Endometrium (tissue), 2 donors: ENCODE results near the gene TP63.

Experiments used
- FAIRE-seq: peaks from 2 replicates; lab custom pipeline; 2012; peaks lifted over from hg19 to GRCh38; lab: Jason Lieb, UNC
- donor health status: control.
- donor health status: control.

TP63 gene

GRCh38 chr3:189780546-189781270 is 149.5 kb downstream of the TP63 start:
- FAIRE-seq = no peak

- FAIRE-seq = no peak
Measured at GRCh38 chr3:189781415-189781814, 150.2 kb downstream of the TP63 start.

GRCh38 chr3:189786479-189787064 is 155.4 kb downstream of the TP63 start:
- FAIRE-seq = no peak

DNA sequence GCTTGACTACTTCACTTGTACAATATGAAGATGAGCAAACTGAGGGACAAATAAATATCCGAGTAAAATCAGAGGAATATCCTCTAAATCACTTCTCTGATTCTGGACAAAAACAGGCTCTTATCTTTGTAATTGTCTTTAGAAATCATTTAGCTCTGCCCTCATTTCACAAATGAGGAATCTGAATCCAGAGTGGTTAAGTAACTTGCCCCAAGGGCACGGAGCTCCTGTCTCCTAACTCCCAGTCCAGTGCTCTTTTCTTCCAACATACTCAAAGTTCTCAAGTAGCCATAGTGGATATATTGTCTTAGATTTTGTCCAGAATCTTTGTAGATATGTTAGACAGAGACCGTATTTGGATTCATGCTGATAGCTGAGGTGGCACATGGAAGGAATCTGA is 156.0 kb downstream of the TP63 start:
- FAIRE-seq = no peak

DNA sequence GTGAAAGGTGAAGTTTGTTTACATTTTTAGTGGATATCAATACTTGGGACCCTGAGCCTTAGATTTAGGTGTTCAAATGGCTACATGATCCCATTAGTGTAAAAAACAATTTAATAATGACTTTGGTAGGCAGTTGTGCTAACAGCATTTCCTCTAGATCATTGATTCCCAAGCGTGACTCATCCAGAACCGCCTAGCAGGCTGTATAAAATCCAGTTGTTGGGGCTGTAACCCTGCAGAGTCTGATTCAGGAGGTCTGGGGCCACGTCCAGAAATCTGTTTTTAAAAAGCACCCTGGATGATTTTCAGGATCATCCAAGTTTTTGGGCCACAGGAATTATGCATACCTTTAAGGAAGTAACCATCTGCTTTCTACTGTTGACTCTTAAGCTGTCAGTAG is 156.4 kb downstream of the TP63 start:
- FAIRE-seq = no peak

DNA sequence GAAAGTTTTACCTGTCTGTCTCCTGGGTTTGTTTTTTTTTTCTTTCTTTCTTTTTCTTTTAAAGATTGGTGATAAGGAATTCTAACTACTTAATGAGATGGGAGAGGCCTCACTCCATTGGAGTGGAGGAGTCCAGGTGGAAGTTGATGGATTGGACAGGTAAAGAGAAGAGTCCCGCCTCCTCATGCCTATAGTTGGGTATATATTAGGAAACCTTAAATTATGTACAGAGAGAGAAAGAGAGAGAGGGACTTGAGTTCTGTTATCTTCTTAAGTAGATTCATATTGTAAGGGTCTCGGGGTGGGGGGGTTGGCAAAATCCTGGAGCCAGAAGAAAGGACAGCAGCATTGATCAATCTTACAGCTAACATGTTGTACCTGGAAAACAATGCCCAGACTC is 158.2 kb downstream of the TP63 start:
- no peak for FAIRE-seq

DNA sequence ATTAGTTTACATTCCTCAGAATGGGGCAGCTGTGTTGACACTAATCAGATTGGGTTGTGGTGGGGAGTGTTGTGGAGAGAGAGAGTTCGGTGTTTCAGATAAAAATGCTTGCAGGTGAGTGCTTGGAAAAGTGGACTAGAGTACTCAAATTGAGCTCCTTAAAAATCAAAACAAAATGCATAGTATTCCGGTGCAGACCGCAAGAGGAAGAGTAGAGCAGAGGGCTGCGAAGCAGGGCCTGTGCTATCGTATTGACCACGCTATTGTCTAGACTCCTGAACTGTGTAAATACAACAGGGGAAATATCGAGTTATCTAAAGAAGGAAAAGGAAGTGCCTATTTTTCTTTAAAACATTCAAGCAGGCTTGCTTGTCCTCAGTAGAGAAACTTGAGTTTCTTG is 159.5 kb downstream of the TP63 start:
- no peak for FAIRE-seq

GRCh38 chr3:189792046-189792929 is 161.1 kb downstream of the TP63 start:
- no peak for FAIRE-seq

GRCh38 chr3:189794518-189794917 is 163.3 kb downstream of the TP63 start:
- no peak for FAIRE-seq

DNA sequence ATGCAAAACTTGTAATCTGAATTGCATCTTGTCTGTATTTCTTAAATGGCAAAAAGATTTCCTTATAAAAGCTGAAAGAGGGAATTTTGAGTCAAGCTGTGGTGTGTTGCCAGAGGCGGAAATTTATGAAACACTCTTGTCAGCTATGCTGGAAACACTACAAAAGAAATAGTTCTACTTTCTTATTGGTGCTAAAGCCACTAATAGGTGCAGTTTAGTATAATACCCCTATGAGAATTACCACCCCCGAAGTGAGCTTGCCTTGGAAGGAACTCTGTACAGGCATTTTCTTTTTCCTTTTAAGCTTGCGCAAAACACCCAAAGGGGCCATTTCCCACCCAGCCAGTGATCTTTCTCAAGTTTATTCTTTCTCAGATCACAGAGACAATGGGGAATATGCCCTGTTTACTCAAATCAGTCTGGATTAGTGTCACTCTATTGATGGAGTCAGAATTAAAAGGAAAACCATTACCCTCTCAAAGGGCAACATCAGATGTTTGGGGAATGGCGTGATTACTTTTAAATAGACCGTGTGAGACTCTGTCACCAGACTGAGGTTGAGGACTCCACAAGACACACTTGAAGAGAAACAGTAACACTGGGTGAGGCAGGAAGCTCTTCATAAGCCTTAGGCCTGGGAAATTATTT is 166.0 kb downstream of the TP63 start:
- no peak for FAIRE-seq

GRCh38 chr3:189799366-189799765 is 168.2 kb downstream of the TP63 start:
- FAIRE-seq = no peak

GRCh38 chr3:189800436-189800835 is 169.2 kb downstream of the TP63 start:
- no peak for FAIRE-seq

GRCh38 chr3:189803254-189803653 is 172.1 kb downstream of the TP63 start:
- FAIRE-seq = no peak

- no peak for FAIRE-seq
Measured at GRCh38 chr3:189805375-189806067, 174.3 kb downstream of the TP63 start.

DNA sequence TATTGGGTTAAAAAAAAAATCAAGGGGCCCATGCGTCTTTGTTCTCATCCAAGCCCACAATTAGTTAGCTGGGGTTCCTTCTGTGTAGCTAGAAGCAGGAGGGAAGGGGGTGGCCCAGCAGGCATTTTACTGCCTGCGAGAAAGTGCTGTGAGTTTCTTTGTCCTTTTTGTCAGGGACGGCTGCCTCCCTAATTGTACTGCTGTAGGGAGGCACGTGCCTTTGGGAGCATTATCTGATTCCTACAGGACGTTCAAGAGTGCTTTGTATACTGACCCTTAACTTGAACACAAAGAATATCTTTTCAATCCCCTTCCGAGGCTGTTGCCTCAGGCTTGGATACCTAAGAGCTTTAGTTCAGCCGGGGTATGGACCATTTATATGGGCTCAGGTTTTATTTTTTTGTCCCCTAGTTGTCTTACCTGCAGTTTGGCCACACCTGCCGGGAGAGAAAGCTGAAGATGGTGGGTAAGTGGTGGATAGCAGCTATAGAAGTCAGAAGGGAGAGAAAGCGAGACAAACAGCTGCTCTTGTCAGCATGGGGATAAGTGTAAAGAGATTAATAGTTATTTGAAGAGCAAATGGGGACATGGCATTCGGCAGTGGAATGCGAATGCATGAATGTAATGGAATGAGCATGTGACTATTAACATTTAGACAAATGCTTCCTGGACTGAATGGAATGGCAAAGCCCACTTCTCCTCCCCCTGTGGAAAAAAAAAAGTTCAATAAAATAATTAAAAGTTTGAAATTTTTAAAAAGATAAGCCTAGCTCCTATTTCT is 175.2 kb downstream of the TP63 start:
- no peak for FAIRE-seq

DNA sequence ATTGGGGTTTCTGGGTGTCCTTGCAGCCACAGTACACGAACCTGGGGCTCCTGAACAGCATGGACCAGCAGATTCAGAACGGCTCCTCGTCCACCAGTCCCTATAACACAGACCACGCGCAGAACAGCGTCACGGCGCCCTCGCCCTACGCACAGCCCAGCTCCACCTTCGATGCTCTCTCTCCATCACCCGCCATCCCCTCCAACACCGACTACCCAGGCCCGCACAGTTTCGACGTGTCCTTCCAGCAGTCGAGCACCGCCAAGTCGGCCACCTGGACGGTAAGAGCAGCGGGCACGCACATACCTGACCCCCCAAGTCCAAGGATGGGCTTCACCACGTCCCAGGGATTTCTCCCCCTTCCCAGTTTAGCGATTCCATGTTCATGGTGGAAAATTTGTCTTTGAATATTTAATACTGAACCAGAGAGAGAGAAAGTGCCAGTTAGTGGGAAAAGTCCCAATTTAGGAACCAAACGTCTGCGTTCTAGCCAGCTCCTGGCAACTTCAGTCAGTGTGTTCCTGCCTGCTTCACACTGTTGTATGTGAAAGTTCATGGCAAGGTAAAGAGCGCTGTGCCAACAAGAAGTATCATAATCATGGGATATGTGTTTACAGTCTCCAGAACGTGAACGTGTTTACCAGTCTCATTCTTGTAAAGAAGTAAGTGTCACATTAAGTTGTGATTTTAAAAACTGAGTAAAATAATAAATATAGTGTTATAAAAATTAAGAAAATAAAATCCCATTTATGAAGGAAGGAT is 177.2 kb downstream of the TP63 start:
- peak; percentile 82 for FAIRE-seq

- FAIRE-seq = no peak
Measured at GRCh38 chr3:189809583-189809982, 178.4 kb downstream of the TP63 start.

DNA sequence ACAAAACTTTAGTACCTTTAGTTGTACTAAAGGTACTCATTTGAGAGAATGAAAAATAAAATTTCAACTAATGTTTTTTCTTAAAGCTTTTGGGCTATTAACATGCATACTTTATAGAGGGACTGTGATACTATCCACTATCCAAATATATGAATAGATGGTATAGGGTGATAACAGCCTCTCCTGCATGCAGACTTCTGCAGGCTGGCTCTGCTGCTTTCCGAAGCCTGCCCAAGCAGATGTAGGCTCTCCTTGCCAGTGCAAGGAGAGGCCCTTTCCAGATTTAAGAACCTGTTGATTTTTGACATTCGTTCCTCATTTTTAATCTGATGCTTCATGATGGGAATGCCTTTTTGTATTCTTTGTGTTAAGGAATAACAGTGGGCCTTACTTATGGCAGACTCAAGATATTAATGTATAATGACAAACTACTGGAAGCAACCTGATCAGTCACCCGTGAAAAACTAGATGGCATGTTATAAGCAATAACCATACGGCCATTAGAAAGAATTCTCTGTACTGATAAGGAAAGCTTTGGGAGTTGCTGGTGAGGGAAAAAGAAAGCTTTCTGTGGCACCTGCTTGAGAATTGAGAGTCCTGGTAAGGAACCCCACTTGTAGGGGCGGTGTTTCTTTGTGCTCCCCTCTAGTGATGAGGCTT is 181.7 kb downstream of the TP63 start:
- FAIRE-seq = no peak

DNA sequence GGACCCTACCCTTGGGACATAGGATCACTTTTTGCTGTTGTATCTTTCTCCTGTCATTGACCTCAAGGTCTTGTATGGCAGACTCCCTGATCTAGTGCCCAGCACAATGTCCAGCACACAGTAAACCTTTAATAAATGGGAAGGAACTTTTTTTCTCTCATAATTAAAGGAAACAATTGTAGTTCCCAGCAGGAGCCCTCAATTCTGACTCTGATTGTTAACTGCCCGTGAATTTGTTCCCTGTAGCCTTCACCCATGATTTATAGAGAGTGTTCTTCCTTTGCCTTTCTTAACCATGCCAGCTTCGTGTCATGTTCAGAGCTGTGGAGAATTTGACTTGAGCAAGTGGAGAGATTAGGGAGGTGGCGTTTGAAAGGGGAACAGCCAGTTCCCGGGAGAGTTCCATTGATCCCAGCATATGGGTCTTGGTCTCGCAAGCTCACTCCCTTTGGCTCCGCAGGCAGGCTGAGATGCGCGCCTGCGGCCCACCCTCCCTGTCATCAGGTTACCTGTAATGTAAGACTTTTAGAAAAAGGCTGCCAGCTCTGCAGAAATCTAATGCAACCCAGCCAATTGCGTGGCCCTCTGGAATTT is 182.6 kb downstream of the TP63 start:
- FAIRE-seq = no peak

GRCh38 chr3:189820365-189820720 is 189.2 kb downstream of the TP63 start:
- no peak for FAIRE-seq
